Gastroesophageal sphincter (tissue), 4 donors: ENCODE results near the gene DYNC2H1. TPM values are rescaled to one million over a fixed set of nuclear protein-coding genes. Genes with fewer than 3 reads are reported as not detected.

Experiments used
- ATAC-seq: fragments of 150-250 bp; one replicate; pipeline ENCODE4 v1.9.1; 2016; ENCODE audit warnings: mild to moderate bottlenecking, moderate library complexity
- H3K27ac ChIP-seq, 4 donors: fragments of 200-600 bp; sonication (generic) in 3 of 4; 1 replicate in 3 of 4; 2 replicates in 1 of 4; pipeline ENCODE4 v1.5.1; 2016 to 2019
- H3K27me3 ChIP-seq: fragments of 200-600 bp; sonication (generic); one replicate; pipeline ENCODE4 v1.5.1; 2019
- H3K36me3 ChIP-seq, 2 donors: fragments of 200-600 bp; sonication (generic); one replicate each; pipeline ENCODE4 v1.5.1; 2019; ENCODE audit warnings: control low read depth in 1 of 2
- H3K4me1 ChIP-seq, 3 donors: fragments of 200-600 bp; sonication (generic); 1 replicate in 2 of 3; 2 replicates in 1 of 3; pipeline ENCODE4 v1.5.1; 2016 to 2019; ENCODE audit warnings: control low read depth in 2 of 3
- H3K4me3 ChIP-seq, 2 donors: fragments of 200-600 bp; sonication (generic); one replicate each; pipeline ENCODE4 v1.5.1; 2019; ENCODE audit warnings: mild to moderate bottlenecking in 1 of 2, moderate library complexity in 1 of 2
- H3K9me3 ChIP-seq, 3 donors: fragments of 200-600 bp; sonication (generic); one replicate each; pipeline ENCODE4 v1.5.1; 2017 to 2019; ENCODE audit warnings: control low read depth in 2 of 3
- CTCF ChIP-seq, 4 experiments: fragments of 200-600 bp in 2 of 4; fragments of 450-650 bp in 2 of 4; sonication (generic) in 1 of 4; IDR thresholded peaks; one replicate each; pipeline ENCODE4 v1.5.1; 2017 to 2019; ENCODE audit warnings: antibody characterized with exemption in 4 of 4, mild to moderate bottlenecking in 2 of 4, moderate library complexity in 2 of 4
- EP300 ChIP-seq: sonication (generic); formaldehyde crosslinking; IDR thresholded peaks from one replicate; pipeline ENCODE4 v1.6.1; 2017; ENCODE audit warnings: antibody characterized with exemption, mild to moderate bottlenecking
- POLR2A ChIP-seq, 2 donors: fragments of 450-650 bp; IDR thresholded peaks; one replicate each; pipeline ENCODE4 v1.6.1; 2017; ENCODE audit warnings: antibody characterized with exemption in 2 of 2, mild to moderate bottlenecking in 2 of 2, moderate library complexity in 1 of 2
- POLR2AphosphoS5 ChIP-seq: sonication (generic); formaldehyde crosslinking; IDR thresholded peaks from one replicate; pipeline ENCODE4 v1.6.1; 2017; ENCODE audit warnings: antibody characterized with exemption
- WGBS, 2 donors: methylation state at CpG; one replicate each; pipeline ENCODE4 v1.1.5; 2018; ENCODE audit warnings: low coverage in 1 of 2; 5-methylcytosine and 5-hydroxymethylcytosine counted together
- total RNA-seq, 4 donors: library from RNA; depleted of rRNA; stranded (reverse); fragments of >200 nt; gene quantifications; one replicate each; pipeline ENCODE4 v1.1.0, GENCODE V29; 2016

DYNC2H1 gene
- total RNA-seq, 4 donors from 2014 or later, result 11.5 to 26.7 (median 18.1) TPM

- Histone ChIP-seq H3K4me3 (no peak overlapping the region), H3K36me3 (peaks cover 0 to 3% of the 10 kb centered on the region in 2 donors), H3K4me1 (no peaks in the 10 kb centered on the region), H3K9me3 (no peaks in the 10 kb centered on the region), H3K27ac (no peak overlapping the region), H3K27me3 (no peaks in the 10 kb centered on the region)
- no peak for ATAC-seq
- TF ChIP-seq POLR2AphosphoS5, result no peak
- no peak for TF ChIP-seq CTCF (IDR thresholded peaks at IDR 0.05)
- TF ChIP-seq EP300, result no peak
- no peak for TF ChIP-seq POLR2A (IDR thresholded peaks at IDR 0.05)
Observed at GRCh38 chr11:103274025-103274424, 164.8 kb downstream of the DYNC2H1 start.

- TF ChIP-seq EP300 (no peak), POLR2AphosphoS5 (no peak), POLR2A (IDR thresholded peaks at IDR 0.05) (no peak), CTCF (IDR thresholded peaks at IDR 0.05) (no peak)
- no peak overlapping the region for H3K4me3 ChIP-seq
- no peaks in the 10 kb centered on the region for H3K27me3 ChIP-seq
- H3K36me3 ChIP-seq, result peaks cover 0 to 8% of the 10 kb centered on the region in 2 donors
- H3K4me1 ChIP-seq, result no peaks in the 10 kb centered on the region
- H3K9me3 ChIP-seq, result no peaks in the 10 kb centered on the region
- no peak for ATAC-seq
- no peak overlapping the region for H3K27ac ChIP-seq
Observed at GRCh38 chr11:103279821-103280220, 170.6 kb downstream of the DYNC2H1 start.

GRCh38 chr11:103281301-103281700, 172.1 kb downstream of the DYNC2H1 start:
- no peak for TF ChIP-seq EP300
- no peak for TF ChIP-seq CTCF (IDR thresholded peaks at IDR 0.05)
- no peak for TF ChIP-seq POLR2AphosphoS5
- no peak for TF ChIP-seq POLR2A (IDR thresholded peaks at IDR 0.05)
- no peak overlapping the region for H3K4me3 ChIP-seq
- H3K36me3 ChIP-seq, result peaks cover 0 to 14% of the 10 kb centered on the region in 2 donors
- H3K27ac ChIP-seq, result no peak overlapping the region
- no peaks in the 10 kb centered on the region for H3K4me1 ChIP-seq
- WGBS, 2 donors, result 86 to 90% methylated on average over 1 of the region's 1 CpG
- no peaks in the 10 kb centered on the region for H3K27me3 ChIP-seq
- H3K9me3 ChIP-seq, result no peaks in the 10 kb centered on the region
- ATAC-seq, result no peak

- H3K4me3 ChIP-seq, result no peak overlapping the region
- WGBS, 2 donors, result 100% methylated on average over 1 of the region's 1 CpG
- no peak overlapping the region for H3K27ac ChIP-seq
- H3K36me3 ChIP-seq, result peaks cover 0 to 42% of the 10 kb centered on the region in 2 donors
- H3K9me3 ChIP-seq, result no peaks in the 10 kb centered on the region
- TF ChIP-seq POLR2A (IDR thresholded peaks at IDR 0.05) (no peak), CTCF (IDR thresholded peaks at IDR 0.05) (no peak), POLR2AphosphoS5 (no peak), EP300 (no peak)
- no peaks in the 10 kb centered on the region for H3K27me3 ChIP-seq
- no peak for ATAC-seq
- H3K4me1 ChIP-seq, result no peaks in the 10 kb centered on the region
Observed at GRCh38 chr11:103284260-103284659, 175.0 kb downstream of the DYNC2H1 start.

GRCh38 chr11:103294516-103294915, 185.3 kb downstream of the DYNC2H1 start:
- WGBS, 2 donors, result 67 to 100% methylated on average over 1 of the region's 1 CpG
- H3K4me3 ChIP-seq, result no peak overlapping the region
- no peak for ATAC-seq
- no peak overlapping the region for H3K27ac ChIP-seq
- H3K36me3 ChIP-seq, result peaks cover 0 to 67% of the 10 kb centered on the region in 2 donors
- no peaks in the 10 kb centered on the region for H3K4me1 ChIP-seq
- TF ChIP-seq CTCF (IDR thresholded peaks at IDR 0.05), result no peak
- no peak for TF ChIP-seq POLR2AphosphoS5
- TF ChIP-seq POLR2A (IDR thresholded peaks at IDR 0.05), result no peak
- no peak for TF ChIP-seq EP300
- peaks cover 0 to 39% (median 0%) of the 10 kb centered on the region in 3 donors for H3K9me3 ChIP-seq
- H3K27me3 ChIP-seq, result no peaks in the 10 kb centered on the region
